ENCODE results near the gene PARD3. TPM values are rescaled to one million over a fixed set of nuclear protein-coding genes. Genes with fewer than 3 reads are reported as not detected.

The PARD3 gene
- total RNA-seq, 1 experiment from 2014 or later = 57.4 TPM

DNA sequence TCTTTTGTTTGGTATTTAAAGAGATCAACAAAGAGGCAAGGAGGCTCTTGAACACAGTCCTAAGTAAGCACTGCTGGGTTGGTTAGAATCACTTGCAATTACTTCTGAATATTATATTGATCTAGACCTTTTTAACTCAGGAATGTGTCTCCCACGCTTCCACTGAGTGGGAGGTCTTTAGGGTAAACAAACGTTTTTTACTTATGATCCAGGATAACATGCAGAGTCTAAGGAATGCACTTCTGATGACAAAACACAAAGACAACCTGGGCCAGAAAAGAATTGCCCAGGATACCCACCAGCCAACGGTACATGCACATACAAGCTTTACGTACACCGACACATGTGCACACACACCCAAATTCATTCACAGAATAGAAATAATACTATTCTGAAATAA is 626.9 kb downstream of the PARD3 start:
- Histone ChIP-seq H3K9me2 (ENCODE audit: insufficient read depth) (no peaks in the 10 kb centered on the region), H3K4me2 (no peak overlapping the region), H2AFZ (no peak overlapping the region), H3K27me3 (ENCODE audit: insufficient read depth, low read depth) (no peaks in the 10 kb centered on the region), H3K27ac (no peak overlapping the region), H3K36me3 (ENCODE audit: low read depth) (no peaks in the 10 kb centered on the region), H3K9me3 (ENCODE audit: insufficient read depth, low read depth) (no peaks in the 10 kb centered on the region), H3F3A (ENCODE audit: insufficient read depth, low read depth) (no peaks in the 10 kb centered on the region), H4K20me1 (ENCODE audit: insufficient read depth) (no peaks in the 10 kb centered on the region), H3K79me2 (ENCODE audit: low read depth) (no peaks in the 10 kb centered on the region), H3K4me3 (no peak overlapping the region), H3K4me1 (replicated peaks; ENCODE audit: insufficient read depth) (peaks cover 10% of the 10 kb centered on the region; the same call in 1 of the 2 replicates)
- no peak for DNase-seq
- TF ChIP-seq, protein P1, sequence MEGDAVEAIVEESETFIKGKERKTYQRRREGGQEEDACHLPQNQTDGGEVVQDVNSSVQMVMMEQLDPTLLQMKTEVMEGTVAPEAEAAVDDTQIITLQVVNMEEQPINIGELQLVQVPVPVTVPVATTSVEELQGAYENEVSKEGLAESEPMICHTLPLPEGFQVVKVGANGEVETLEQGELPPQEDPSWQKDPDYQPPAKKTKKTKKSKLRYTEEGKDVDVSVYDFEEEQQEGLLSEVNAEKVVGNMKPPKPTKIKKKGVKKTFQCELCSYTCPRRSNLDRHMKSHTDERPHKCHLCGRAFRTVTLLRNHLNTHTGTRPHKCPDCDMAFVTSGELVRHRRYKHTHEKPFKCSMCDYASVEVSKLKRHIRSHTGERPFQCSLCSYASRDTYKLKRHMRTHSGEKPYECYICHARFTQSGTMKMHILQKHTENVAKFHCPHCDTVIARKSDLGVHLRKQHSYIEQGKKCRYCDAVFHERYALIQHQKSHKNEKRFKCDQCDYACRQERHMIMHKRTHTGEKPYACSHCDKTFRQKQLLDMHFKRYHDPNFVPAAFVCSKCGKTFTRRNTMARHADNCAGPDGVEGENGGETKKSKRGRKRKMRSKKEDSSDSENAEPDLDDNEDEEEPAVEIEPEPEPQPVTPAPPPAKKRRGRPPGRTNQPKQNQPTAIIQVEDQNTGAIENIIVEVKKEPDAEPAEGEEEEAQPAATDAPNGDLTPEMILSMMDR (conservative IDR thresholded peaks at IDR 0.05) = no peak
- TF ChIP-seq EZH2 (IDR thresholded peaks at IDR 0.05; ENCODE audit: low read depth) = no peak
- BruUV-seq (replicated peaks) = no TSS peak
- ChIA-PET CTCF (no interaction called here), POLR2A (ENCODE audit: unreplicated experiment) (no interaction called here)
- intact Hi-C loops (cut with micrococcal nuclease; ENCODE audit: unreplicated experiment) = no loop called here

GRCh38 chr10:34187201-34187600 is 627.9 kb downstream of the PARD3 start:
- Histone ChIP-seq H3K4me2 (no peak overlapping the region), H3F3A (ENCODE audit: insufficient read depth, low read depth) (no peaks in the 10 kb centered on the region), H3K9me2 (ENCODE audit: insufficient read depth) (no peaks in the 10 kb centered on the region), H4K20me1 (ENCODE audit: insufficient read depth) (no peaks in the 10 kb centered on the region), H3K27ac (no peak overlapping the region), H3K4me1 (replicated peaks; ENCODE audit: insufficient read depth) (peaks cover 10% of the 10 kb centered on the region; the same call in 1 of the 2 replicates), H3K36me3 (ENCODE audit: low read depth) (no peaks in the 10 kb centered on the region), H3K4me3 (no peak overlapping the region), H3K27me3 (ENCODE audit: insufficient read depth, low read depth) (no peaks in the 10 kb centered on the region), H3K9me3 (ENCODE audit: insufficient read depth, low read depth) (no peaks in the 10 kb centered on the region), H3K79me2 (ENCODE audit: low read depth) (no peaks in the 10 kb centered on the region), H2AFZ (no peak overlapping the region)
- no peak for DNase-seq
- ChIA-PET POLR2A (ENCODE audit: unreplicated experiment) (no interaction called here), CTCF (no interaction called here)
- TF ChIP-seq, protein P1 (conservative IDR thresholded peaks at IDR 0.05) = no peak
- no peak for TF ChIP-seq EZH2 (IDR thresholded peaks at IDR 0.05; ENCODE audit: low read depth)
- no TSS peak for BruUV-seq (replicated peaks)
- intact Hi-C loops (cut with micrococcal nuclease; ENCODE audit: unreplicated experiment) = no loop called here

DNA sequence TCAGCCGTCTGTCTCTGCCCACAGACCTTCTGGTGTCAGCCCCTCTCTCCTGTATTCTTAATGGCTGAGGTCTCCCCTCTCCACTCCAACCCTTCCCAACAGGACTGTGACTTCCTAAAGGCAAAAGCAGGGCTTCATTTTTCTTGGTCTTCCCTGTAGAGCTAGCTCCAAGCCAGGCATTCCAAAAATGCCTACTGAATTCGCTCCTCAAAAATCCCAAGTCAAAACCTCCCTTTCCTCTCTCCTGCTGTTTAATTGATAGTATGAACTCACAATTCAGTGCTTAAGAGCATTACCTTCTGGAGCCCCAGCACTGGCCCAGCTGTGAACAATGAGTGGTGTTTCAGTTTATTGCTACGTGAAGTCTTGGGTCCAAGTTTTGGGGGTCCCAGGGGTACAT is 628.4 kb downstream of the PARD3 start:
- Histone ChIP-seq H3K79me2 (ENCODE audit: low read depth) (no peaks in the 10 kb centered on the region), H4K20me1 (ENCODE audit: insufficient read depth) (no peaks in the 10 kb centered on the region), H3K4me2 (no peak overlapping the region), H3K4me3 (no peak overlapping the region), H2AFZ (no peak overlapping the region), H3K36me3 (ENCODE audit: low read depth) (no peaks in the 10 kb centered on the region), H3K9me3 (ENCODE audit: insufficient read depth, low read depth) (no peaks in the 10 kb centered on the region), H3K27ac (no peak overlapping the region), H3K9me2 (ENCODE audit: insufficient read depth) (no peaks in the 10 kb centered on the region), H3K4me1 (replicated peaks; ENCODE audit: insufficient read depth) (peaks cover 10% of the 10 kb centered on the region; the same call in 1 of the 2 replicates), H3K27me3 (ENCODE audit: insufficient read depth, low read depth) (no peaks in the 10 kb centered on the region), H3F3A (ENCODE audit: insufficient read depth, low read depth) (no peaks in the 10 kb centered on the region)
- CTCF ChIA-PET = no interaction called here
- no peak for DNase-seq
- POLR2A ChIA-PET (ENCODE audit: unreplicated experiment) = no interaction called here
- TF ChIP-seq EZH2 (IDR thresholded peaks at IDR 0.05; ENCODE audit: low read depth) = no peak
- TF ChIP-seq, protein P1 (conservative IDR thresholded peaks at IDR 0.05) = no peak
- intact Hi-C loops (cut with micrococcal nuclease; ENCODE audit: unreplicated experiment) = no loop called here
- no TSS peak for BruUV-seq (replicated peaks)
